ENCODE data around the gene TBC1D20.

The TBC1D20 gene

DNA sequence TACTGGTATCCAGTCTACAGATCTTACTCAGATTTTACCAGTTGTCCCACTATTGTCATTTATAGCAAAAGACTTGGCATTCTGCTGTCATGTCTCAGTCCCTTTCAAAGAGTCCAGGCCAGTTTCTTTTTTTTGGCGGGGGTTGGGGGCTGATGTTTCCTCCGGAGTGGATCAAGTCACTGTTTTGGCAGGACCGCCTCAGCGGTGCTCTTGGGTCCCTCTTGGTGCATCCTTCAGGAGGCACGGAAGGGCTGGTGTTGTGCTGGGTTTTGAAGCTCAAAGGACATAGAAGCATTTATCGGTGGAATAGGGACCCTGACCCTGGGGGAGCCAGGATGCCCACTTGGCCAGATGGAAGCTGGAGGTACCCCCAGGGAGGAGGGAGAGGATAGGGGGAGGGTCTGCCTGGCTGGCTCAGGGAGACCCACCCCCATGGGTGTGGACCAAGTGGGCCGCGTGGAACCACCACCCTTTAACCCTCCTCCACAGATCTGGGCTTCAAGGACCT, 43.4 kb downstream of the TBC1D20 start:
- no peak for DNase-seq

- no peak for DNase-seq
Measured at GRCh38 chr20:417801-418342, 44.5 kb downstream of the TBC1D20 start.

GRCh38 chr20:416950-417800, 45.2 kb downstream of the TBC1D20 start:
- no peak for DNase-seq

DNA sequence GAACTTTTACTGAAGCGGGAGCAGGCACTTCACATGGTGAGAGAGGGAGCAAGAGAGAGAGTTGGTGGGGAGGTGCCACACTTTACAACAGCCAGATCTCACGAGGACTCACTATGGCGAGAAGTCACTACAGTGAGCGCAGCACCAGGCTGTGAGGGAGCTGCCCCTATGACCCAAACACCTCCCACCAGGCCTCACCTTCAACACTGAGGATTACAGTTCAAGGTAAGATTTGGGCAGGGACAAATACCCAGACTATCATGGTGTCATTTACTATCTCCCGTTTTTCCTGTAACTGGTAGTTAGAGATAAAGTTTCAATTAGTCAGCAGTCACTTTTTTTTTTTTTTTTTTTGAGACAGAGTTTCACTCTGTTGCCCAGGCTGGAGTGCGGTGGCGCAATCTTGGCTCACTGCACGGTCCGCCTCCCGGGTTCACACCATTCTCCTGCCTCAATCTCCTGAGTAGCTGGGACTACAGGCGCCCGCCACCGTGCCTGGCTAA, 46.5 kb downstream of the TBC1D20 start:
- no peak for DNase-seq

DNA sequence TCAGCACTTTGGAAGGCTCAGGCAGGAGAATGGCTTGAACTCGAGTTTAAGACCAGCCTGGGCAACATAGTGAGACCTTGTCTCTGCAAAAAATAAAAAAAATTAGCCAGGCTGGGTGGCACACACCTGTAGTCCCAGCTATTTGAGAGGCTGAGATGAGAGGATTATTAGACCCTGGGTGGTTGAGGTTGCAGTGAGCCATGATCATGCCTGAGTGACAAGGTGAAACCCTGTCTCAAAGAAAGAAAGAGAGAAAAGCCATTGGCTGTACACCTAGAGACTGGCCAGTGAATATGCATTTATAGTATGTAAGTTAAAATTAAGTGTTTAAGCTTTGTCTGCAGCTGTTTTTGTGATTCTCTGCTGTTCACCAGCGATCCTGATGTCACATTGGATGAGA, 48.2 kb downstream of the TBC1D20 start:
- no peak for DNase-seq

- DNase-seq: no peak
Measured at GRCh38 chr20:412081-412480, 50.3 kb downstream of the TBC1D20 start.

- DNase-seq: no peak
Measured at GRCh38 chr20:409697-410559, 52.4 kb downstream of the TBC1D20 start.

DNA sequence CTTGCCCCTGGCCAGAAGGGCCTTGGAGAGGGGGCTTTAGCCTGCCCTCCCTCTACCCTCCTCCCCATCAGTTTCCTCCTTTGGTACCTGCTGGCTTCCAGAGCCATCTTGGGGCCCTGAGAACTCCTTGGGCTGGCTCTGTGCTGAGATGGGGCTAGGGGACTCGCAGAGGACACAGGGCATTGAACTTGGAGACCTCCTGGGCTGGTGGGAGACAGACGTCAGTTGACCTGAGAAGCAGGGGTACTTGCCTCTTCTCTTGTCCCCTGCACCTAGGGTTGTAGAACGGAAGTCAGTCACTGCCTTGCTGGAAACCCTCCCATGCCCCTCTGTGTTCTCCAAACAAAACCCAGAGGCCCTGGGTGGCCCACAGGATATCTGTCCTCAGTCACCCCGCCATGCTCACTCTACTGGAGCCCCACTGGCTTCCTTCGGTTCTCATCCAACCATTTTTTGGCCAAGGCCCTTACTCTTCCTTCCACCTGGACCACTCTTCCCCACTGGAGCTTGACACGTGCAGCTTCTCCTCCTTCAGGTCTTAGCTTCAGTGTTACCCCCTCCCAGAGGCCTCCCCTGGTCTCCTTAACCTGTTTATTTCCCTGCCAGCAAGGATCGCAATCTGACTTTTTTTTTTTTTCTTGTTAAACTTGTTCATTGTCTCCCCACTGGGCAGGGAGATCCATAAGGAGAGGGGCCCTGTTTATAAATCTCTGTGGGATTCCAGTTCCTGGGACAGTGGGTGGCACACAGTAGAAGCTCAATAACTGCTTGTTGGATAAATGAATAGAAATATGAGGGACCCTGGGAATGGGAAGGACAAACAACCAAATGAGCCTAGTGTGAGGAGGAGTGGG, 53.3 kb downstream of the TBC1D20 start:
- DNase-seq: no peak

DNA sequence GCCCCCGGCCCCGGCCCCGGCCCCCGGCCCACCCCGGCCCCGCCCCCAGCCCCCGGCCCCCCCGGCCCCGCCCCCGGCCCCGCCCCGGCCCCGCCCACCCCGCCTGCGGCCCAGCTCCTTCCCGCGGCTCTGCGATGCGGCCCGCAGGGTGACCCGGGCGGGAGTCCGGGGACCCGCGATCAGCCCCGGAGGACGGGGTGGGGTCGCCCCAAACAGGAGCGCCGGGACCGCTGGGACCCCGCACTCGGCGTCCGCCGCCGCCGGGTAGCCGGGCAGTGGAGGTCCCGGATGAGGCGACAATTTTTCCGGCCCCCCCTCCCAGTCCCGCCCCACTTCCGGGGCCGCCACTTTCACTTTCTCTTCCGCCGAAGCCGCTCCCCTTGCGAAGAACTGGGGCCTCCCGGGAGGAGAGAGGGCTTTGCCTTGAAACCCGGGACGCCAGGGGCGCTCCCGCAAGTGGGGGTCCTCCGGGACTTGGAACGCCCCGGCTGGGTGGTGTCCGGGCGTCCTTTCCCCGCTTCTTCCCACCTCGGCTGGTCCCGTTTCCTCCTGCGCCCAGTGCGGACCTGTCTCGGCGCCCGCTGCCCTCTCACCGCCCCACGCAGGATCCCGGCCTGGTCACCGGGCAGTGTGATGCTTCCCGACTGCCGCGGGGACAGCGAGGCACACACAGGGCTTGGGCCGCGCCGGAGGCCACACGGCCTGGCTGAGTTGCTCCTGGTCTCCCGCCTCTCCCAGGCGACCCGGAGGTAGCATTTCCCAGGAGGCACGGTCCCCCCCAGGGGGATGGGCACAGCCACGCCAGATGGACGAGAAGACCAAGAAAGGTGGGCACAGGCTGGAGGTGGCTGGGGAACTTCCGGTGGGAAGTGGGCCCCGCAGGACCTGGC, 54.1 kb downstream of the TBC1D20 start, which contains the start of gene RBCK1:
TSS of gene RBCK1 (plus strand) at position 347 of the 890 bp plus-strand sequence. CDS start at position 806, 459 bp downstream.
- peak; percentile 95 for DNase-seq

GRCh38 chr20:407133-407952, 55.0 kb downstream of the TBC1D20 start:
- DNase-seq: no peak

- no peak for DNase-seq
Measured at GRCh38 chr20:406200-407132, 55.9 kb downstream of the TBC1D20 start.

DNA sequence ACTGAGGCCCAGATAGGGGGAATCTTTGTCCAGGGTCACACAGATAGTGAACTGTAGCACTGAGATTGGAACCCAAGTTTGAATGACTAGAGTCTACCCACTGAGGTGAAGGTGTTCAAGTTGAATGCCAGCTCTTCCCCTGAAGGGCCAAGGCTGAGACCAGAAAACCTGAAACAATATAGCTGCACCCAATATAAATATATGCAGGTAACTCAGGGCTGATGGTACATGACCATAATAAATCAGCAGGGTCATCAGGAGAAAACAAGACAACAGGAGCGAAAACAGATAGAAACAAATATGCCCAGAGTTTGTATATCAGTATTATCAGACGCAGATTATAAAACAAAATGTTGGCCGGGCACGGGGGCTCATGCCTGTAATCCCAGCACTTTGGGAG, 58.2 kb downstream of the TBC1D20 start:
- no peak for DNase-seq

GRCh38 chr20:403582-403957, 58.8 kb downstream of the TBC1D20 start:
- DNase-seq: no peak

DNA sequence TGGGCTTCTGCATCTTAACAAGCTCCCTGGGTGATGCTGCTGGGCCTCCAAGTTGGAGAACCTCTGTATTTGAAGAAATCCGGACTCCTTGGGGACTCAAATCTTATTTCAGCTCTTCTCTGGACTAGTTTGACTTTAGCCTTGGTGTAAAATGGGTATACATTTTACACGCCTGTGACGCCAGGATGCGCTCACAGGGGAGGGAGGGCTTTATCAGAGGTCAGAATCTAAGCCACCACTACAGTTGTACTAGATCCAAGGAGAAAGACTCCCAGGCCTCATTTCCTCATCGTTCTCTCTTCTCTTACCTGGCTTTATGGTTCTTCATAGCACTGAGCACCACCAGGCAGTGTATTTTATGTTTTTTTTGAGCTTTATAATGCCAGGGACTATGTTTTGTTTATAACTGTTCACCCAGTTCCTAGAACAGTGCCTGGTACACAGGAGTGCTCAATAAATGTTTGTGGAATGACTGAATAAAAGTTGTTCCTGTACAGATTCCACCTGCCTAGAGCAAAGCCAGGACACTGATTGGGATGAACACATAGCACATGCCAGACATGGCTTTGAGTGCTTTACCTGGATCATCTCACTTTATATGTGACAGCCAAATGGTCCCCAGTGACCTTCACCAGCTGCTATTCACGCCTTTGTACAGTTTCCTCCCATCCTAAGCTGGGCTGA, 59.3 kb downstream of the TBC1D20 start:
- no peak for DNase-seq

DNA sequence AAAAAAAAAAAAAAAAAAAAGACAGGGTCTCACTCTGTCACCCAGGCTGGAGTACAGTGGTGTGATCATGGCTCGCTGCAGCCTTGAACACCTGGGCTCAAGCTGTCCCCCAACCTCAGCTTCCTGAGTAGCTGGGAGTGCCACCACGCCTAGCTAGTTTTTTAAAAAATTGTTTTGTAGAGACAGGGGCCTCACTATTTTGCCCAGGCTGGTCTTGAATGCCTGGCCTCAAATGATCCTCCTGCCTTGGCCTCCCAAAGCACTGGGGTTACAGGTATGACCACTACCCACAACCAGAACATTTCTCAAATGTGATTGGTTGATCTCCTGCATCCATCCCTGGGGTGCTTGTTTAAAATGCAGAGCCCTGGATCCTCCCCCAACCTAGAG, 59.8 kb downstream of the TBC1D20 start:
- DNase-seq: no peak

GRCh38 chr20:401682-402495, 60.4 kb downstream of the TBC1D20 start:
- no peak for DNase-seq

GRCh38 chr20:400454-401275, 61.7 kb downstream of the TBC1D20 start:
- no peak for DNase-seq

All from activated T-cell treated with anti-CD3 and anti-CD28 coated beads, Interleukin-2, amount 50 U/mL, for 1 hour (primary cell).